ENCODE measurements around the gene NUP85.
"Not testable (repeated sequence)": the region's sequence is repeated elsewhere in the genome, so short reads cannot be mapped to it uniquely, and the experiment has no call there.

Gene NUP85

DNA sequence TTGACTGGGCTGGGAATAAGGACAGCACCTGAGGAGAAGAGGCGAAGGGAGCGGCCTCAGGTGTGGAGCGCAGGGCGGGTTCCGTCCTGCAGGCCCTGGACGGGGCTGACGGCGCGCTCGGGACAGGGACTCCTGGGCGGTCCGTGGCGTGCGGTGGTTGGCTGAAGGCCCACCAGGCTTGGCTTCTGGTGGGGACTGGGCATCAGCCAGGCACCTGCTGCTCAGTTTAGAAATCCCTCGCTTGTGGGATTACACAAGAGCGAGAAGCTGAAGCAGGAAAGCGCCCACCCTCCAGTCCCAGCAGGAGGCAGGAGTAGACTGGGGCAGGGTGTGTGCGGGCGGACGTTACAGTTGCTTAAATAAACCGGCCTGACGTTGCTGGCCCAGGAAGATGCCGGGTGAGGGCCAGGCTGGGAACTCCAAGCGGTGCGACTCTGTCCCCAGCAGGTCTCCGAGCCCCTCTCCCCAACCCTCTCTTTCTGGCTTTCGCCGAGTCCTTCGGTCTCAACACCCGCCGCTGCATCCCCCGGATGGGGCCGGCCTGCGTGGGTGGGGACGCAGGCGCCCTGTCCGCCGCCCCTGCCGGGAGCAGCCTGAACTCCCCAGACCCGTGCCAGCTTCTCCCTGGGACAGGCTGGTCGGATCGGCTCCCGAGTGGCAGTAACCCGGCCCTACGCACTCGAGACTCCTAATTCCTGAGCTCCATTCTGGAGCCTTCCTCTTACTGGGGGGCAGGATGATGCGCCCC, 64.9 kb downstream of the NUP85 start:
- DNase-seq, result peak; percentile 61 to 63

- peak in 1 of 2 experiments; percentile 51 for DNase-seq
Measured at GRCh38 chr17:75270966-75271232, 65.4 kb downstream of the NUP85 start, which contains the start of gene MIF4GD. MIF4GD (minus strand) TSS chr17:75271231; CDS start chr17:75270195, 1,036 bp downstream.

DNA sequence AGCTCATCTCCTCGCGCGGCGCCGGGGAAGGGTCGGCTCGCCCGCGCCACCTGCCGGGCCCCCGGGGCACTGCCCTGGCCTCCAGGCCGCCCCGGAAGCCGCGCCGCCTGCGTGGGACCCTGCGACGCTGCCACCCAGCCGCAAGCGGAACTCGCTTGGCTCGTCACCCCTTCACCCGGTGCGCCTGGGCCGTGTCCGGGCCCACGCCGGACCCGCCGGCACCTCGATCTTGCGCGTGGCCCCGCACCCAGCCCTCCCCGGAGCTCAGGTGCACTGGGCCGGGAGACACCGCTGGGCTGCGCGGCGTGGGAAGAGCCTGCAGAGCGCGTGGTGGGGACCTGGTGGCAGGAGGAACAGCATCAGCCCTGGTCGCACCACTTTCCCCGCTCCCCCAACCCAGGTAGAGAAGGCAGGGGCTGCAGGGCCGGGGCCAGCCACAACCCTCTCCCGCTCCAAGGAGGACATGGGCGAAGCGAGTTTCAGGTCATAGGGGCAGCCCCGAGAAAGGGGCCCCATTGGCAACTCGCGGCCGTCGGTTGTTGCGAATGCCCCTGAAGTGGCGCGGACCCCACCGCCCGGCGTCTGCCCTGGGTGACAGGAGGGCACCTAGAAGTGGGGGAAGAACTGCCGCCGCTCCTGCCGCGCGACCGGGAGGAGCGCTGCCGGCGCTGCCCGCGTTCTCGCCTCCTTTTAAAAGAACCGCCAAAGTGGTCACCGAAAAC, 65.9 kb downstream of the NUP85 start:
- peak in 1 of 2 experiments; percentile 91 for DNase-seq

DNA sequence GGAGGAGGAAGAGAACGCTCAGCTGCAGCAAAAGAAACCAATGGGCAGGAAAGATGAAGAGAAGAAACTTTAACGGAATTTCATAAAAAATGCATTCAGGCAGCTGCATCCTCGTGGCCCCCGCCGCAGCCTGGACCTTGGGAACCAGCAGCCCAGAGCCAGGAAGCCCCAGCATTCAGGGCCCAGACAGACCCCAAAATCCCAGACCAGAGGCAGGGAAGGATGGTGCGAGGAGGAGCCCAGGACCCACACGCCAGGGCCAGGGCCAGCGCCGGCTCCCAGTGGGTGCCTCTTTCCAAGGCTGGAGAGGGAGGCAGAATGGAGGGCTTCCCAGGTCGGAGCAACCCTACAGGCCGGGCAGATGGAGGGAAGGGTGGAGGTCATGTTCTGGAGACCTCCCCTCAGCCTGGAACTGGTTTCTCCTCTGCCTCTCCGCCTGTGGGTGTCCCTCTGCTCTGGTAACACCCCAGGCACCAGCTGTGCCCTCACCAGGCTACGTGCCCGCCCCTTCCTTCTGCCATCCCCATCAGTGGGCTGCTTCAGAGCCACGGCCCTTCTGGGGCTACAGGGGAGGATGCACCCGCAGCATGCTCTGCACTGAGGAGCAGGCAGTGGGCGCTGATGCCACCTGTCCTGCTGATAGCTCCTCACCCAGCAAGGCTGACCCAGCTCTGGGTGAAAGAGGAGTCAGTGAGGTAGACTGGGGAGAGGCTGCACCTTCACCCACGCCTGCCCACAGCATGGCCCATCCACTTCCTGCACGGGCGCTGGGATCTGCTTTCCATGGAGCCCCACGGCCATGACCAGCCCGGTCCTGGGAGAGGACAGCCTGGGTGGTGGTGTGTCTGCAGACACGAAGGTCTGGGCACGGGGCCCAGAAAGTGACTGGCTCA, 66.7 kb downstream of the NUP85 start:
- no peak for DNase-seq

DNA sequence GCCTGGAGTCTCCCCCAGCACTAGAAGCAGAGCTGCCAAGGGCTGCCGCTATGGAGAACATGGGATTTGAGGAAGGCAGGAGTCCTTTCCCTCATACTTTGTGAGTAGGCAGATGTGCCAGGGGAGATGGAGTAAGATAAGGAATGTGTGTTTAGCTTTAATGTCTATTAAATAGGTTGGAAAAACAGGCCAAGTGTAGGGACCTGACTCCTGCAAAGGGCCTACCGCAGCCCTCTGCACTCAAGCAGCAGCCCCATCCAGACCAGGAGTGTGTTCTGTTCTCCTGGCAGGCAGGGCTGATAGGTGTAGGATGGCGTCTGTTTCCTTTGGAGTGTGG, 67.3 kb downstream of the NUP85 start:
- no peak for DNase-seq

DNA sequence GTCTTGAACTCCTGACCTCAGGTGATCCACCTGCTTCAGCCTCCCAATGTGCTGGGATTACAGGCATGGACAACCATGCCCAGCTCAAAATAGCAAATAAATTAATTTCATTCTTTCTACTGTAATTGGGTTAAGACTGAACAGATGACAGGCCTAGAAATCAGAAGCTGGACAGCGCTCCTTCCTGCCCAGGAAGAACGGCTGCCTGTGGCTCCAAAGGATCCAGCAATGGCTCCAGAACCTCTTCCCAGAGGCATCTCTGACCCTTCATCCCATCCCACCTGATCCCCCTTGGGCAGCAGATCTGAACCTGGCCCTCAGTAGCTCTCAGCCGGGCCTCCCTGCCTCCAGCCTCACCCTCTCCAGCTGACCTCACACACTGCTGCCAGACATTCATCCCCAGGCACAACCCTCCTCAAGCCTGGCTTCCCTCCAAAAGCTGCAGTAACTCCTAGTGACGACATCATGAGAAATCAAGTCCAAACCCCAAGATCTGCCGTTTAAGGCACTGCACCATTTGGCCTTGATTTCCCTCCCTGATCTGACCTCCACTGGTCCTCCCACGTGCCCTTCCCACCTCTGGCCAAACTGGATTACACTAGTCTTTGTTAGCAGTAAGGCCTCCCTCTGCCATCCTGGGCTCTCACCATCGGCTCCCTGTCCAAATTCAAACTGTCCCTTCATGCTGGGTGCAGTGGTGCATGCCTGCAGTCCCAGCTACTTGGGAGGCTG, 68.7 kb downstream of the NUP85 start:
- no peak for DNase-seq

- DNase-seq, result no peak
Measured at GRCh38 chr17:75277664-75278071, 72.2 kb downstream of the NUP85 start.

GRCh38 chr17:75280189-75280588, 74.7 kb downstream of the NUP85 start:
- not testable (repeated sequence) for DNase-seq

DNA sequence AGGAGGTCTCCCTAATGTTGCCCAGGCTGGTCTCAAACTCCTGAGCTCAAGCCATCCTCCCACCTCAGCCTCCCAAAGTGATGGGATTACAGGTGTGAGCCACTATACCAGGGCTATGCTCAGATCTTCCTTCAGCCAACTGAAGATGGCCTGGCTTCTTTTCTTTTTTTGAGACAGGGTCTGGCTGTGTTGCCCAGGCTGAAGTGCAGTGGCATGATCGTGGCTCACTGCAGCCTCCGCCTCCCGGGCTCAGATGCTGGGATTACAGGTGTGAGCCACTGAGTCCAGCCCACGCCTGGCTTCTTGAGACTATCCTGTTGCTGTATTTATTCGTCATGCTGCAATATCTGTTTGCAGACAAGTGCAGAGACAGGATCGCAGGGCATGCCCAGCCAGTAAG, 79.6 kb downstream of the NUP85 start:
- no peak for DNase-seq
